Calu3 (cell line): ENCODE results near the gene BACE2. TPM values are rescaled to one million over a fixed set of nuclear protein-coding genes. Genes with fewer than 3 reads are reported as not detected.

Source experiments
- BruUV-seq: library from RNA; stranded (reverse); fragments of 400-500 nt; replicated peaks from 2 replicates; lab custom pipeline; 2021; lab: Mats Ljungman, UMichigan
- CTCF ChIA-PET: fragments of 300-600 bp; sonication (Branson Sonifier 250); formaldehyde crosslinking; loops from one replicate; lab custom pipeline; 2022; ENCODE audit warnings: antibody characterized with exemption; lab: Charles Lee
- DNase-seq: peaks from one replicate; pipeline ENCODE4 v3.0.0; 2022
- H3K27ac Mint-ChIP-seq: one replicate; pipeline ENCODE4 v1.8.0; 2022; ENCODE audit warnings: mixed read lengths; ENCODE audit not compliant: unreplicated experiment
- H3K27me3 Mint-ChIP-seq: one replicate; pipeline ENCODE4 v1.8.0; 2022; ENCODE audit warnings: mixed read lengths; ENCODE audit not compliant: unreplicated experiment
- H3K36me3 Mint-ChIP-seq: one replicate; pipeline ENCODE4 v1.8.0; 2022; ENCODE audit warnings: mild to moderate bottlenecking, moderate library complexity, mixed read lengths; ENCODE audit not compliant: insufficient read depth, unreplicated experiment
- H3K4me1 Mint-ChIP-seq: one replicate; pipeline ENCODE4 v1.8.0; 2022; ENCODE audit warnings: mild to moderate bottlenecking, low read depth, mixed read lengths; ENCODE audit not compliant: unreplicated experiment
- H3K4me3 Mint-ChIP-seq: one replicate; pipeline ENCODE4 v1.8.0; 2022; ENCODE audit warnings: mild to moderate bottlenecking, low read depth, moderate library complexity, mixed read lengths; ENCODE audit not compliant: unreplicated experiment
- H3K9me3 Mint-ChIP-seq: one replicate; pipeline ENCODE4 v1.8.0; 2022; ENCODE audit warnings: low read depth, mixed read lengths; ENCODE audit not compliant: unreplicated experiment
- CTCF ChIP-seq: fragments of 200-600 bp; IDR thresholded peaks from one replicate; pipeline ENCODE4 v1.8.0; 2022; ENCODE audit warnings: antibody characterized with exemption; ENCODE audit not compliant: unreplicated experiment
- intact Hi-C: fragments of 100-400 bp; cut with micrococcal nuclease; formaldehyde crosslinking; loops from one replicate; pipeline ENCODE4 v1.10.0; 2022; ENCODE audit not compliant: unreplicated experiment
- total RNA-seq: library from RNA; stranded (reverse); gene quantifications from 2 replicates; pipeline ENCODE4 v1.2.3, GENCODE V29; 2022

The BACE2 gene
- total RNA-seq, 1 experiment from 2014 or later, result 59.0 TPM

- intact Hi-C loops, result no loop called here
- Mint-ChIP-seq H3K27me3 (peaks cover 19% of the 10 kb centered on the region), H3K9me3 (no peaks in the 10 kb centered on the region), H3K36me3 (no peaks in the 10 kb centered on the region), H3K4me1 (peaks cover 16% of the 10 kb centered on the region), H3K27ac (no peak overlapping the region), H3K4me3 (no peak overlapping the region)
- no TSS peak for BruUV-seq
- DNase-seq, result no peak
- TF ChIP-seq CTCF, result no peak
- CTCF ChIA-PET, result no interaction called here
Observed at GRCh38 chr21:41137889-41138288, 30.1 kb upstream of the BACE2 start.

- CTCF ChIA-PET, result no interaction called here
Observed at GRCh38 chr21:41138711-41139110, 29.2 kb upstream of the BACE2 start.

GRCh38 chr21:41139275-41139674 lies 28.7 kb upstream of the BACE2 start:
- Mint-ChIP-seq H3K36me3 (no peaks in the 10 kb centered on the region), H3K9me3 (no peaks in the 10 kb centered on the region), H3K27me3 (peaks cover 19% of the 10 kb centered on the region), H3K4me3 (no peak overlapping the region), H3K27ac (no peak overlapping the region), H3K4me1 (peaks cover 16% of the 10 kb centered on the region)
- no peak for TF ChIP-seq CTCF
- intact Hi-C loops, result no loop called here
- no TSS peak for BruUV-seq
- CTCF ChIA-PET, result no interaction called here
- no peak for DNase-seq

More at GRCh38 chr21:41138711-41139110, 29.2 kb upstream of the BACE2 start:
- Mint-ChIP-seq H3K9me3 (no peaks in the 10 kb centered on the region), H3K4me1 (peaks cover 16% of the 10 kb centered on the region), H3K36me3 (no peaks in the 10 kb centered on the region), H3K27ac (no peak overlapping the region), H3K4me3 (no peak overlapping the region), H3K27me3 (peaks cover 19% of the 10 kb centered on the region)
- TF ChIP-seq CTCF, result no peak
- intact Hi-C loops, result no loop called here
- no peak for DNase-seq
- BruUV-seq, result no TSS peak

- Mint-ChIP-seq H3K4me1 (peaks cover 16% of the 10 kb centered on the region), H3K27me3 (peaks cover 19% of the 10 kb centered on the region), H3K36me3 (no peaks in the 10 kb centered on the region), H3K4me3 (no peak overlapping the region), H3K27ac (no peak overlapping the region), H3K9me3 (no peaks in the 10 kb centered on the region)
- no peak for TF ChIP-seq CTCF
- BruUV-seq, result no TSS peak
- no peak for DNase-seq
- intact Hi-C loops, result no loop called here
- CTCF ChIA-PET, result no interaction called here
Observed at GRCh38 chr21:41139951-41140350, 28.0 kb upstream of the BACE2 start.
